ENCODE results near the gene NDN. TPM values are rescaled to one million over a fixed set of nuclear protein-coding genes. Genes with fewer than 3 reads are reported as not detected.

The NDN gene
- total RNA-seq, 1 experiment from 2014 or later = not detected

- Histone ChIP-seq H3K36me3 (no peaks in the 10 kb centered on the region), H3K4me1 (no peaks in the 10 kb centered on the region; the same call in 1 of the 2 replicates), H3K9me3 (replicated peaks) (no peaks in the 10 kb centered on the region), H3K27me3 (peaks cover 7% of the 10 kb centered on the region; the same call in 1 of the 2 replicates), H3K27ac (peak within 1 kb of the TSS; percentile 21; the same call in 1 of the 2 replicates), H3K4me3 (peak within 1 kb of the TSS; percentile 58)
- DNase-seq = peak; percentile 43 to 64
These were observed 39.4 kb downstream of the NDN start, which contains the start of gene MAGEL2 for GRCh38 chr15:23647421-23648370. MAGEL2 (minus strand) TSS chr15:23647867; CDS start chr15:23647742, 125 bp downstream.

- Histone ChIP-seq H3K36me3 (no peaks in the 10 kb centered on the region), H3K4me3 (peak overlapping the region; percentile 58), H3K27me3 (peaks cover 7% of the 10 kb centered on the region; the same call in 1 of the 2 replicates), H3K9me3 (replicated peaks) (no peaks in the 10 kb centered on the region), H3K27ac (no peak overlapping the region), H3K4me1 (no peaks in the 10 kb centered on the region; the same call in 1 of the 2 replicates)
- DNase-seq = no peak
These were observed 40.2 kb downstream of the NDN start for GRCh38 chr15:23647001-23647295.

DNA sequence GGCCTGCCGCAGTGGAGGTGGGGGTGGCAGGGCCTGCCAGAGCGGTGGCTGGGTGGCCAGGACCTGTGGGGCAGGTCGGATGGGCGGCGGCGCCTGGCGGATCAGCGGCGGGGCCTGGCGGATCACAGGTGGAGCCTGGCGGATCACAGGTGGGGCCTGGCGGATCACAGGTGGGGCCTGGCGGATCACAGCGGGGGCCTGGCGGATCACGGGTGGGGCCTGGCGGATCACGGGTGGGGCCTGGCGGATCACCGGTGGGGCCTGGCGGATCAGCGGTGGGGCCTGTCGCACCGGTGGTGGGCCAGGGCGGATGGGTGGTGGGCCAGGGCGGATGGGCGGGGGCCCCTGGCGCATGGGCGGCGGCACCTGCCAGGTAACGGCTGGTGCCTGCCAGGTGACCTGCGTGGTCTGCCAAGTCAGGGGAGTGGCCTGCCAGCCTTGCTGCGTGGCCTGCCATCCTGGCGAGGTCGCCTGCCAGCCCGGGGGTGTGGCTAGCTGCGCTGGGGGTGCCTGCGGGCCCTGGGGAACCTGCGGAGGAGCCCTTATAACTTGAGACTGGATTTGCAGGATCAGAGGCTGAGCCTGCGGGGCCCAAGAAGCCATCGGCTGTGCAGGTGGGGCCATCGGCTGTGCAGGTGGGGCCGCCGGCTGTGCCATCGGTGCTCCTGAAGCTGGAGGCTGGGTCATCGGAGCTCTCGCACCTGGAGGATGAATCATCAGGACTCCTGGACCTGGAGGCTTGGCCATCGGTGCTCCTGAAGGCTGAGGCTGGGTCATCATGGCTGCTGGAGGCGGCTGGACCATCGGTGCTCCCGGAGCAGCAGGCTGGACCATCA, 40.7 kb downstream of the NDN start:
- no peak overlapping the region for H3K27ac ChIP-seq
- no peak overlapping the region for H3K4me3 ChIP-seq
- H3K9me3 ChIP-seq (replicated peaks) = no peaks in the 10 kb centered on the region
- no peaks in the 10 kb centered on the region; the same call in 1 of the 2 replicates for H3K4me1 ChIP-seq
- peaks cover 7% of the 10 kb centered on the region; the same call in 1 of the 2 replicates for H3K27me3 ChIP-seq
- no peaks in the 10 kb centered on the region for H3K36me3 ChIP-seq
- DNase-seq = no peak

- no peak for DNase-seq
- peaks cover 10% of the 10 kb centered on the region; the same call in 1 of the 2 replicates for H3K27me3 ChIP-seq
- no peak overlapping the region for H3K27ac ChIP-seq
- H3K4me3 ChIP-seq = no peak overlapping the region
- no peaks in the 10 kb centered on the region for H3K36me3 ChIP-seq
- no peaks in the 10 kb centered on the region for H3K9me3 ChIP-seq (replicated peaks)
- H3K4me1 ChIP-seq = no peaks in the 10 kb centered on the region; the same call in 1 of the 2 replicates
These were observed 41.5 kb downstream of the NDN start for GRCh38 chr15:23645371-23646164.

DNA sequence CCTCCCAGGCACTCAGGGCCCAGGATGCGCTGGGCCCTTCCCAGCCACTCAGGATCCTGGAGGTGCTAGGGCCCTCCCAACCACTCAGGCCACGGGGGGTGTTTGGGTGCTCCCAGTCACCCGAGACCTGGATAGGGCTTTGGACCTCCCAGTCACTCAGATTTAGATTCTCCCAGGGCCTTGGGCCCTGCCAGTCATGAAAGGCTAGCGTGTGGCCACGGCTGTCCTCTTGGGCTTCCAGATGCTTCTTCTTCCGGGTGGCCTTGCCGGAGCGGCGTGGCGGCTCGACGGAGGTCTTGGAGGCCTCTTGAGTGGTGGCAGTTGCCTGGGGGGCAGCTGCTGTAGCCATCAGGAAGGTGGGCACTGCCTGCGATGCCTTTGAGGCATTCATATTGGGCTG, 42.3 kb downstream of the NDN start:
- H3K27ac ChIP-seq = no peak overlapping the region
- no peaks in the 10 kb centered on the region for H3K9me3 ChIP-seq (replicated peaks)
- no peak overlapping the region for H3K4me3 ChIP-seq
- DNase-seq = no peak
- H3K36me3 ChIP-seq = no peaks in the 10 kb centered on the region
- no peaks in the 10 kb centered on the region; the same call in 1 of the 2 replicates for H3K4me1 ChIP-seq
- peaks cover 12% of the 10 kb centered on the region; the same call in 1 of the 2 replicates for H3K27me3 ChIP-seq

GRCh38 chr15:23642413-23643044, 44.6 kb downstream of the NDN start:
- DNase-seq = peak; percentile 58 to 87
- H3K27me3 ChIP-seq = 0 out of 2 replicates have a peak, but pooled peaks cover 5% of the 10 kb centered on the region
- no peaks in the 10 kb centered on the region for H3K36me3 ChIP-seq
- no peaks in the 10 kb centered on the region for H3K9me3 ChIP-seq (replicated peaks)
- H3K4me1 ChIP-seq = no peaks in the 10 kb centered on the region; the same call in 1 of the 2 replicates
- H3K27ac ChIP-seq = no peak overlapping the region
- H3K4me3 ChIP-seq = no peak overlapping the region

Other genes starting within 250 kb of the NDN start
- not detected in 2 replicates for gene GOLGA6L2, start 240.1 kb downstream of the NDN start, total RNA-seq (2014; rRNA removed; shearing (Covaris generic))
- gene MKRN3, start 121.6 kb downstream of the NDN start, total RNA-seq (2014; rRNA removed; shearing (Covaris generic)) = 4.8 and 4.9 TPM in 2 replicates
- 2.2 TPM in 2 replicates for gene MAGEL2, start 39.4 kb downstream of the NDN start, total RNA-seq (2014; rRNA removed; shearing (Covaris generic))